NCI-H2107 (cell line): ENCODE results near the gene NKAIN4.

Experiments used
- DNase-seq: peaks from one replicate; lab custom pipeline; 2025; lab: John Stamatoyannopoulos, UW

NKAIN4 gene

GRCh38 chr20:63288581-63289251, 34.5 kb upstream of the NKAIN4 start:
- no peak for DNase-seq

GRCh38 chr20:63287697-63288580, 33.7 kb upstream of the NKAIN4 start:
- no peak for DNase-seq

- no peak for DNase-seq
Measured at GRCh38 chr20:63286781-63287696, 32.8 kb upstream of the NKAIN4 start.

- no peak for DNase-seq
Measured at GRCh38 chr20:63285636-63286615, 31.7 kb upstream of the NKAIN4 start.

- no peak for DNase-seq
Measured at GRCh38 chr20:63284981-63285524, 30.8 kb upstream of the NKAIN4 start.

- DNase-seq: no peak
Measured at GRCh38 chr20:63284544-63284949, 30.3 kb upstream of the NKAIN4 start.

- no peak for DNase-seq
Measured at GRCh38 chr20:63284083-63284440, 29.8 kb upstream of the NKAIN4 start.

- DNase-seq: no peak
Measured at GRCh38 chr20:63283397-63284082, 29.3 kb upstream of the NKAIN4 start.

GRCh38 chr20:63282946-63283345, 28.7 kb upstream of the NKAIN4 start:
- no peak for DNase-seq

- DNase-seq: no peak
Measured at GRCh38 chr20:63281742-63282665, 27.7 kb upstream of the NKAIN4 start.

- DNase-seq: no peak
Measured at GRCh38 chr20:63280929-63281545, 26.8 kb upstream of the NKAIN4 start.

GRCh38 chr20:63280371-63280770, 26.1 kb upstream of the NKAIN4 start:
- DNase-seq: no peak

GRCh38 chr20:63279931-63280330, 25.7 kb upstream of the NKAIN4 start:
- DNase-seq: no peak

- DNase-seq: no peak
Measured at GRCh38 chr20:63278661-63279060, 24.4 kb upstream of the NKAIN4 start.

- no peak for DNase-seq
Measured at GRCh38 chr20:63277466-63278272, 23.4 kb upstream of the NKAIN4 start.

- no peak for DNase-seq
Measured at GRCh38 chr20:63276956-63277355, 22.7 kb upstream of the NKAIN4 start.

GRCh38 chr20:63275825-63276224, 21.6 kb upstream of the NKAIN4 start:
- DNase-seq: no peak
